Ovary (tissue), 9 donors: Measurements from ENCODE around the gene FPR1. TPM values are rescaled to one million over a fixed set of nuclear protein-coding genes. Genes with fewer than 3 reads are reported as not detected.

Experiments
- DNase-seq, 5 donors: peaks; one replicate each; pipeline ENCODE4 v3.0.0-alpha.2; 2019 to 2020
- H3K27ac ChIP-seq, 2 donors: fragments of 200-600 bp; one replicate each; pipeline versions ENCODE4 v1.5.1 to v1.8.0; 2019 to 2022
- H3K27me3 ChIP-seq: fragments of 200-600 bp; one replicate; pipeline ENCODE4 v1.8.0; 2022
- H3K36me3 ChIP-seq: fragments of 200-600 bp; sonication (generic); one replicate; pipeline ENCODE4 v1.5.1; 2019
- H3K4me1 ChIP-seq: one replicate; pipeline ENCODE4 v1.8.1; 2013; ENCODE audit warnings: mild to moderate bottlenecking, moderate library complexity; ENCODE audit not compliant: insufficient read depth
- H3K4me3 ChIP-seq: fragments of 200-600 bp; sonication (generic); one replicate; pipeline ENCODE4 v1.5.1; 2017
- H3K9me3 ChIP-seq, 2 donors: fragments of 200-600 bp in 1 of 2; sonication (generic) in 1 of 2; one replicate each; pipeline versions ENCODE4 v1.5.1 to v1.8.1; 2013 to 2019; ENCODE audit warnings: mild to moderate bottlenecking in 1 of 2, moderate library complexity in 1 of 2
- EP300 ChIP-seq: sonication (generic); formaldehyde crosslinking; IDR thresholded peaks from one replicate; pipeline ENCODE4 v1.6.1; 2017; ENCODE audit warnings: antibody characterized with exemption
- POLR2A ChIP-seq: fragments of 450-650 bp; IDR thresholded peaks from one replicate; pipeline ENCODE4 v1.6.1; 2017; ENCODE audit warnings: antibody characterized with exemption, mild to moderate bottlenecking, moderate library complexity
- WGBS, 3 donors: extraction: QIAGEN DNeasy Blood & Tissue Kit in 1 of 3; methylation state at CpG; one replicate each; pipeline versions ENCODE4 v1.1.5 to v1.1.7; 2013 to 2017; 5-methylcytosine and 5-hydroxymethylcytosine counted together
- intact Hi-C, 4 donors: fragments of 100-400 bp; cut with DNase I; formaldehyde crosslinking; loops; one replicate each; pipeline versions ENCODE4 v1.11.0 to v1.15.1; 2022 to 2023
- polyA plus RNA-seq, 2 donors: library from polyadenylated mRNA; stranded (reverse); fragments of 200-250 nt in 1 of 2; fragments of 350-450 nt in 1 of 2; fragmentation: Illumina TruSeq in 1 of 2; extraction: RNeasy Lipid Tissue Mini Kit (QIAGEN cat#74804) in 1 of 2; gene quantifications; one replicate each; pipeline ENCODE4 v1.2.3, GENCODE V29; 2013 to 2014
- total RNA-seq, 7 donors: library from RNA; depleted of rRNA in 2 of 7; stranded (reverse); fragments of >200 nt in 2 of 7; fragmentation: NEBNext Ultra II Directional in 3 of 7; extraction: Animal tissue kit (Norgen Biotek cat#: 25700) in 3 of 7; gene quantifications; one replicate each; pipeline versions ENCODE4 v1.1.0 to v1.2.4, GENCODE V29; 2016 to 2023
- TF ChIP-seq, protein P1 (sequence below), 3 donors: fragments of 450-650 bp in 2 of 3; fragments of 200-600 bp in 1 of 3; IDR thresholded peaks; one replicate each; pipeline versions ENCODE4 v1.5.1 to v1.8.0; 2016 to 2022; ENCODE audit warnings: antibody characterized with exemption in 3 of 3, mild to moderate bottlenecking in 1 of 3
- donor health status: DM: no; HTN: no; CAD: no; lungs with moderate emphysema.
- donor health status: DM: no; HTN: no; CAD: no.
- donor health status: Bipolar disorder and iron deficiency.
- donor health status: DM: yes; HTN: yes; CAD: no.
- donor health status: DM: no; HTN: no; CAD: no.
- donor health status: DM: yes; HTN: yes; CAD: no.

Gene FPR1
- total and polyA plus RNA-seq, 9 donors = 1.1 to 18.2 (median 3.6) TPM

DNA sequence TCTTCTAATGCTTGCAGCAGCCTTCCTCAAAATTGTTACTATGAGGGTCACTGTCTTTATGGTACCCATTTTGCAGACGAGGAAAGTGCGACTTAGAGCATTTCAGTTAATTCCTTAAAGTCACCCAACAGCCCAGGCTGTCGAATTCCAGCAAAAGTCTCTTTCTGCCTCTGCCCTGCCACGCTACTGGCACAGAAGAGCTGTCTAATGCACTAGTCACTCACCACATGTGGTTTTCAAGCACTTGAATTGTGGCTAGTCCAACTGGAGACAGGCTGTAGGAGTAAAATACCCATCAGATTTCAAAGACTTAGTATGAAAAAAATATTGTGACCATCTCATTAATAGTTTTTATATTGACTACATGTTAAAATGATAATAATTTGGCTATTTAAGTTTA, 1.7 kb downstream of the FPR1 start:
- no peak for DNase-seq
- Histone ChIP-seq H3K4me1 (no peaks in the 10 kb centered on the region), H3K27me3 (no peaks in the 10 kb centered on the region), H3K36me3 (no peaks in the 10 kb centered on the region), H3K4me3 (no peak overlapping the region), H3K9me3 (no peaks in the 10 kb centered on the region), H3K27ac (no peak overlapping the region)
- intact Hi-C loops = no loop called here
- WGBS, 3 donors = 79 to 83% (median 81%) methylated on average over 4 of the region's 4 CpGs
- TF ChIP-seq, protein P1, sequence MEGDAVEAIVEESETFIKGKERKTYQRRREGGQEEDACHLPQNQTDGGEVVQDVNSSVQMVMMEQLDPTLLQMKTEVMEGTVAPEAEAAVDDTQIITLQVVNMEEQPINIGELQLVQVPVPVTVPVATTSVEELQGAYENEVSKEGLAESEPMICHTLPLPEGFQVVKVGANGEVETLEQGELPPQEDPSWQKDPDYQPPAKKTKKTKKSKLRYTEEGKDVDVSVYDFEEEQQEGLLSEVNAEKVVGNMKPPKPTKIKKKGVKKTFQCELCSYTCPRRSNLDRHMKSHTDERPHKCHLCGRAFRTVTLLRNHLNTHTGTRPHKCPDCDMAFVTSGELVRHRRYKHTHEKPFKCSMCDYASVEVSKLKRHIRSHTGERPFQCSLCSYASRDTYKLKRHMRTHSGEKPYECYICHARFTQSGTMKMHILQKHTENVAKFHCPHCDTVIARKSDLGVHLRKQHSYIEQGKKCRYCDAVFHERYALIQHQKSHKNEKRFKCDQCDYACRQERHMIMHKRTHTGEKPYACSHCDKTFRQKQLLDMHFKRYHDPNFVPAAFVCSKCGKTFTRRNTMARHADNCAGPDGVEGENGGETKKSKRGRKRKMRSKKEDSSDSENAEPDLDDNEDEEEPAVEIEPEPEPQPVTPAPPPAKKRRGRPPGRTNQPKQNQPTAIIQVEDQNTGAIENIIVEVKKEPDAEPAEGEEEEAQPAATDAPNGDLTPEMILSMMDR (IDR thresholded peaks at IDR 0.05) = no peak
- TF ChIP-seq EP300 (no peak), POLR2A (no peak)

DNA sequence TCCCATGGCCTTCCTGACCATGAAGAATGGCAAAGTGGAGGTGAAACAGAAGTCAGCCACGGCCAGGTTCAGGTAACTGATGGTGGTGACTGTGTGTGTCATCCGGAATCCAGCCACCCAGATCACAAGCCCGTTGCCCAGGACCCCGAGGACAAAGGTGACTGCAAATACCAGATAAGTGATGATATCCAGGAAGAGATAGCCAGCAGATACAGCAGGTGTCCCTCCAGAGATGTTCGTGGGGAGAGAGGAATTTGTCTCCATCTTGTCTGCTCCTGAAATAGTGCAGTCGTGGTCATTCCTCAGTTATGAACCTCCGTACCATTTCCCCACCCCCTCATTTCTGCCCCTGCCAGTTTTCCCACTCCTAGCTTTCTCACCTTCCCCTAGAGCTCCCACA, 4.9 kb downstream of the FPR1 start:
- H3K4me1 ChIP-seq = no peaks in the 10 kb centered on the region
- H3K27ac ChIP-seq = no peak overlapping the region
- no peaks in the 10 kb centered on the region for H3K36me3 ChIP-seq
- DNase-seq = no peak
- no peaks in the 10 kb centered on the region for H3K9me3 ChIP-seq
- H3K27me3 ChIP-seq = no peaks in the 10 kb centered on the region
- TF ChIP-seq, protein P1 (IDR thresholded peaks at IDR 0.05) = no peak
- TF ChIP-seq POLR2A (no peak), EP300 (no peak)
- no peak overlapping the region for H3K4me3 ChIP-seq
- WGBS, 3 donors = 71 to 75% (median 71%) methylated on average over 7 of the region's 7 CpGs
- intact Hi-C loops = no loop called here

DNA sequence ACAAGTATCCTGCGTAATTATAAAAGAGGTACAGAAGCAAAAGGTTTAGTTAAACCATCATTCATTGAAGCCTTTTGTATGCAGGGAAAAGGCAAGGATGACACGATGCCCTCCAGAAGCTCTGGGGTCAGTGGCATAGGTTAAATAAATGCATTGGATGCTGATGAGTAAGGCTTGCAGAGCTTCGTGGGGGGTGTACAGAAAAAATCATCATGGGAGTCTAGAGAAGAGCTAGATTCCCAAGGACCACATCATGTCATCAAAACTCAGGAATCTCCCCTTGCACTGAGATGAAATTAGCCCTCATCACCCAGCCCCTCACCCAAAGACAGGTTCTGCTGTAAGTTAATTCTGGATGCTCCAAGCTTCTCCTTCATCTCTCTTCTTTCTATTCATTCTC, 8.3 kb downstream of the FPR1 start:
- H3K36me3 ChIP-seq = no peaks in the 10 kb centered on the region
- intact Hi-C loops = no loop called here
- H3K9me3 ChIP-seq = no peaks in the 10 kb centered on the region
- no peak for DNase-seq
- TF ChIP-seq, protein P1 (IDR thresholded peaks at IDR 0.05) = no peak
- TF ChIP-seq POLR2A (no peak), EP300 (no peak)
- 57 to 70% (median 61%) methylated on average over 3 of the region's 3 CpGs for WGBS, 3 donors
- no peaks in the 10 kb centered on the region for H3K27me3 ChIP-seq
- no peak overlapping the region for H3K27ac ChIP-seq
- no peaks in the 10 kb centered on the region for H3K4me1 ChIP-seq
- no peak overlapping the region for H3K4me3 ChIP-seq

DNA sequence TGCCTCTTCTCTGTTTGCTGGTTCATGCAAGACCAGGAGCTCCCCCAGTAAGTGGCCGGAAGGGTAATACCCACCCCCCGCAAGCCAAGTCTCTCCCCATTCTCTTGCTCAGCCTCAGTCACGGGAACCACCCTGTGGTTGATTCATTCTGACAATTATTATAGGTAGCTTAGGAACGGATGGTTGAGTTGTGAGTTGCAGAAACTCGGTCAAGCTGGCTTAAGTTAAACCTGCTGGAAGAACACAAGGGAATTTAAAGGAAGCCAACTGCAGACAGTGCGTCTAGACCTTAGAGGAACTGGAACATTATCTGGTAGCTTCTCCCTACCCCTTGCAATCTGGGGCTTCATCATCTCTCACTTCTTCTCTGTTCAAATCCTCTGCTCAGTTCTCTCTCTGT, 8.9 kb downstream of the FPR1 start:
- no peak for DNase-seq
- no peak overlapping the region for H3K27ac ChIP-seq
- TF ChIP-seq, protein P1 (IDR thresholded peaks at IDR 0.05) = no peak
- TF ChIP-seq POLR2A = no peak
- no peaks in the 10 kb centered on the region for H3K4me1 ChIP-seq
- no peaks in the 10 kb centered on the region for H3K9me3 ChIP-seq
- WGBS, 3 donors = 57 to 67% (median 66%) methylated on average over 6 of the region's 6 CpGs
- H3K27me3 ChIP-seq = no peaks in the 10 kb centered on the region
- no peaks in the 10 kb centered on the region for H3K36me3 ChIP-seq
- no peak overlapping the region for H3K4me3 ChIP-seq
- intact Hi-C loops = no loop called here

DNA sequence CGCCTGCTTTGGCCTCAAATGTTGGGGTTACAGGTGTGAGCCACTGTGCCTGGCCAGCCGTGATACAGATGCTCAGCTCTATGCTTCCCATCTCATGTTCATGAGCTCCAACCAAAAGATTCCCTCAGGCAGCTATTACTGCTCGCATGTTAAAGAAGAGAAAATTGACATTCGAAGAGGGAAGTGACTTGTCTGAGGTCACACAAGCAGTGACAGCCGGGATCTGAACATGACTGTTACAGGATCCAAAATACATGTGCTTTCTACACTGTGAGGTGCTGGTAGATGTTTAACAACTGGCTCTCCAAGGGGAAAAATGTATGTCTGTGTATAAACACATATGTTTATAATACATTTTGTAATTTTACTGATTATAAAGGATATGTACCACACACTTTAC, 11.3 kb downstream of the FPR1 start:
- H3K4me3 ChIP-seq = no peak overlapping the region
- no peaks in the 10 kb centered on the region for H3K4me1 ChIP-seq
- no peak for DNase-seq
- no peaks in the 10 kb centered on the region for H3K27me3 ChIP-seq
- TF ChIP-seq, protein P1 (IDR thresholded peaks at IDR 0.05) = no peak
- TF ChIP-seq EP300 = no peak
- TF ChIP-seq POLR2A = no peak
- 79 to 88% (median 82%) methylated on average over 5 of the region's 5 CpGs for WGBS, 3 donors
- H3K36me3 ChIP-seq = no peaks in the 10 kb centered on the region
- no peak overlapping the region for H3K27ac ChIP-seq
- no peaks in the 10 kb centered on the region for H3K9me3 ChIP-seq
- intact Hi-C loops = no loop called here
